Astrocyte (in vitro differentiated cells and primary cell): ENCODE results near the gene LRMDA. TPM values are rescaled to one million over a fixed set of nuclear protein-coding genes. Genes with fewer than 3 reads are reported as not detected.

Source experiments
- DNase-seq: peaks from one replicate; pipeline ENCODE4 v3.0.0-alpha.2; 2010; ENCODE audit warnings: low read depth
- FAIRE-seq: peaks from 2 replicates; lab custom pipeline; 2011; peaks lifted over from hg19 to GRCh38; lab: Jason Lieb, UNC
- H2AFZ ChIP-seq: 2 replicates; pipeline ENCODE4 v1.6.0; 2012; ENCODE audit warnings: low read depth, low read length, inconsistent platforms
- H3K27ac ChIP-seq: 2 replicates; pipeline ENCODE4 v1.5.1; 2011; ENCODE audit warnings: low read depth, low read length, inconsistent platforms
- H3K27me3 ChIP-seq: 2 replicates; pipeline ENCODE4 v1.6.0; 2011; ENCODE audit warnings: low read length, inconsistent platforms; ENCODE audit not compliant: insufficient read depth
- H3K36me3 ChIP-seq: 2 replicates; pipeline ENCODE4 v1.5.1; 2011; ENCODE audit warnings: low read length, inconsistent platforms; ENCODE audit not compliant: insufficient read depth
- H3K4me1 ChIP-seq: 2 replicates; pipeline ENCODE4 v1.5.1; 2011; ENCODE audit warnings: low read length, inconsistent platforms; ENCODE audit not compliant: insufficient read depth
- H3K4me2 ChIP-seq: 2 replicates; pipeline ENCODE4 v1.6.0; 2012; ENCODE audit warnings: low read length, inconsistent platforms
- H3K4me3 ChIP-seq: 2 replicates; pipeline ENCODE4 v1.5.1; 2011; ENCODE audit warnings: low read depth, mild to moderate bottlenecking, low read length, inconsistent platforms; ENCODE audit not compliant: insufficient read depth
- H3K79me2 ChIP-seq: 2 replicates; pipeline ENCODE4 v1.6.0; 2012; ENCODE audit warnings: mild to moderate bottlenecking, low read length, inconsistent platforms; ENCODE audit not compliant: insufficient read depth
- H3K9ac ChIP-seq: 2 replicates; pipeline ENCODE4 v1.6.0; 2012; ENCODE audit warnings: mild to moderate bottlenecking, low read length, inconsistent platforms
- H3K9me3 ChIP-seq: 2 replicates; pipeline ENCODE4 v1.5.1; 2012; ENCODE audit warnings: low read depth, mild to moderate bottlenecking, low read length, inconsistent platforms; ENCODE audit not compliant: insufficient read depth
- H4K20me1 ChIP-seq: 2 replicates; pipeline ENCODE4 v1.6.0; 2012; ENCODE audit warnings: low read length, inconsistent platforms; ENCODE audit not compliant: insufficient read depth
- H3K27ac Mint-ChIP-seq: one replicate; pipeline ENCODE4 v1.8.0; 2021; ENCODE audit warnings: mild to moderate bottlenecking, mixed read lengths; ENCODE audit not compliant: unreplicated experiment
- H3K27me3 Mint-ChIP-seq: one replicate; pipeline ENCODE4 v1.8.0; 2021; ENCODE audit warnings: low read depth, mixed read lengths; ENCODE audit not compliant: unreplicated experiment
- H3K36me3 Mint-ChIP-seq: one replicate; pipeline ENCODE4 v1.8.0; 2021; ENCODE audit warnings: low read depth, mixed read lengths; ENCODE audit not compliant: unreplicated experiment
- H3K4me1 Mint-ChIP-seq: one replicate; pipeline ENCODE4 v1.8.0; 2021; ENCODE audit warnings: low read depth, mixed read lengths; ENCODE audit not compliant: unreplicated experiment
- H3K4me3 Mint-ChIP-seq: one replicate; pipeline ENCODE4 v1.8.0; 2021; ENCODE audit warnings: mild to moderate bottlenecking, moderate library complexity, mixed read lengths; ENCODE audit not compliant: unreplicated experiment
- H3K9me3 Mint-ChIP-seq: one replicate; pipeline ENCODE4 v1.8.0; 2021; ENCODE audit warnings: mild to moderate bottlenecking, mixed read lengths; ENCODE audit not compliant: unreplicated experiment
- EZH2 ChIP-seq: IDR thresholded peaks from 2 replicates; pipeline ENCODE4 v1.6.1; 2012; ENCODE audit warnings: mild to moderate bottlenecking, low read length, inconsistent platforms; ENCODE audit not compliant: insufficient read depth
- total RNA-seq: library from RNA; stranded (reverse); gene quantifications from 2 replicates; pipeline ENCODE4 v1.2.1, GENCODE V29; 2021
- TF ChIP-seq, protein P1 (sequence below): IDR thresholded peaks from 2 replicates; pipeline ENCODE4 v1.5.1; 2011; ENCODE audit warnings: low read depth, mild to moderate bottlenecking, inconsistent platforms, low read length, moderate library complexity; ENCODE audit not compliant: insufficient read depth

LRMDA gene
- total RNA-seq, 1 donor from 2014 or later = 2.7 TPM

DNA sequence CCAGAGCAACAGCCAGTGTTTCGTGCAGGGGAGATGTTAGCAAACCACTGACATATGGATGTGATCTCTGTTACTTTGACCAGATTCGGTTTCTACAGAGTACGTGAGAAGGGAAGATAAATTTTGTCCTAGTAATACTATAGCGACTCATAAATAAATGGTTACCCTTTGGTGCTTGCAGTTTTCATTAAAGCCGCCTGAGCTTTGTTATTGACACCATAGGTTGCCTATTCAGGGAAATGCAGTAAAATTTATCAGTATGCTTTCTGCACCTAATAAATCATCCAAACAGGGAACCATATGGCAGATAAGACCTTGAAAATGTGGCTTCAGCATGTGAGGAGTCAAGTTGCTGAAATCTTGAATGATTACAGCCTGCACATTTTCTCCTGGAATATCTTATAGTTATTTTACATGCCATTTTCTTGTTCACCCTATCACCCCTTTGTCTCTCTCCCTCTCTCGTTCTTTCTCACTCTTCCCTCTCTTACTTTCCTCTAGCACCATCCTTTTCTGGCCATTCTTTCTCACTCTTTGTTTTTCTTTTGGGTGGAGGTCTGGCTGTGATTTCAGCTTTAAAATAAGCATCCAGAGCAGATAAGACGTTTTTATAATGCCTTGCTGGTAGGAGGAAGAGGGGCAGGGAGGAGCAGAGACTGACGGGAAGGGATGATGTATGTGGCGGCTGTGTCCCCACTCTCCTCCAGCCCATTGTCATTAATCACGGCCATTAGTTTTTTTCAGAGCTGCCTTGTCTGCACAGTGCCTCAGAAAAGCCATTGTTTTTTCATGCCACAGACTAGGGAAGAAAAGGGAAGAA, 182.5 kb downstream of the LRMDA start:
- Mint-ChIP-seq H3K9me3 (no peaks in the 10 kb centered on the region), H3K27ac (no peak overlapping the region), H3K36me3 (peaks cover 2% of the 10 kb centered on the region), H3K27me3 (peaks cover 15% of the 10 kb centered on the region), H3K4me3 (no peak overlapping the region), H3K4me1 (peaks cover 7% of the 10 kb centered on the region)
- no peak overlapping the region for H3K9ac ChIP-seq
- H3K27me3 ChIP-seq = peaks cover 7% of the 10 kb centered on the region
- TF ChIP-seq EZH2 = no peak
- TF ChIP-seq, protein P1, sequence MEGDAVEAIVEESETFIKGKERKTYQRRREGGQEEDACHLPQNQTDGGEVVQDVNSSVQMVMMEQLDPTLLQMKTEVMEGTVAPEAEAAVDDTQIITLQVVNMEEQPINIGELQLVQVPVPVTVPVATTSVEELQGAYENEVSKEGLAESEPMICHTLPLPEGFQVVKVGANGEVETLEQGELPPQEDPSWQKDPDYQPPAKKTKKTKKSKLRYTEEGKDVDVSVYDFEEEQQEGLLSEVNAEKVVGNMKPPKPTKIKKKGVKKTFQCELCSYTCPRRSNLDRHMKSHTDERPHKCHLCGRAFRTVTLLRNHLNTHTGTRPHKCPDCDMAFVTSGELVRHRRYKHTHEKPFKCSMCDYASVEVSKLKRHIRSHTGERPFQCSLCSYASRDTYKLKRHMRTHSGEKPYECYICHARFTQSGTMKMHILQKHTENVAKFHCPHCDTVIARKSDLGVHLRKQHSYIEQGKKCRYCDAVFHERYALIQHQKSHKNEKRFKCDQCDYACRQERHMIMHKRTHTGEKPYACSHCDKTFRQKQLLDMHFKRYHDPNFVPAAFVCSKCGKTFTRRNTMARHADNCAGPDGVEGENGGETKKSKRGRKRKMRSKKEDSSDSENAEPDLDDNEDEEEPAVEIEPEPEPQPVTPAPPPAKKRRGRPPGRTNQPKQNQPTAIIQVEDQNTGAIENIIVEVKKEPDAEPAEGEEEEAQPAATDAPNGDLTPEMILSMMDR = no peak
- FAIRE-seq (no peak), DNase-seq (peak; percentile 45)
- no peak overlapping the region for H3K4me3 ChIP-seq
- H4K20me1 ChIP-seq = no peaks in the 10 kb centered on the region
- no peaks in the 10 kb centered on the region for H3K4me1 ChIP-seq
- H3K79me2 ChIP-seq = no peaks in the 10 kb centered on the region
- no peak overlapping the region for H3K4me2 ChIP-seq
- no peak overlapping the region for H3K27ac ChIP-seq
- H3K36me3 ChIP-seq = no peaks in the 10 kb centered on the region
- H3K9me3 ChIP-seq = no peaks in the 10 kb centered on the region
- H2AFZ ChIP-seq = no peak overlapping the region

DNA sequence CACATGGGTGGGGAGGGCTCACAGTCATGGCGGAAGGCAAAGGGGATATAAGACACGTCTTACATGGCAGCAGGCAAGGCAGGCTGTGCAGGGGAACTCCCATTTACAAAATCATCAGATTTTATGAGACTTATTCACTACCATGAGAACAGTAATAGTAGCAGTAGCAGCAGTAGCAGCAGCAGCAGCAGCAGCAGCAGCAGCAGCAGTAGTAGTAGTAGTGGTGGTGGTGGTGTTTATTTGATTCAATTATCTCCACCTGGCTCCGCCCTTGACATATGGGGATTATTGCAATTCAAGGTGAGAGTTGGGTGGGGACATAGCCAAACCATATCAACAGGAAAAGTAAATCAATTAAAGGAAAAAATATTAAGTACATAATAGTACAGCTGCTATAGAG, 184.7 kb downstream of the LRMDA start:
- no peaks in the 10 kb centered on the region for H3K79me2 ChIP-seq
- no peak for FAIRE-seq
- H3K36me3 Mint-ChIP-seq = no peaks in the 10 kb centered on the region
- no peak overlapping the region for H2AFZ ChIP-seq
- no peaks in the 10 kb centered on the region for H3K36me3 ChIP-seq
- no peak for DNase-seq
- H3K27ac ChIP-seq = no peak overlapping the region
- TF ChIP-seq, protein P1 = no peak
- no peak for TF ChIP-seq EZH2
- H3K4me3 Mint-ChIP-seq = no peak overlapping the region
- peaks cover 7% of the 10 kb centered on the region for H3K27me3 ChIP-seq
- no peaks in the 10 kb centered on the region for H4K20me1 ChIP-seq
- H3K9me3 ChIP-seq = no peaks in the 10 kb centered on the region
- H3K27me3 Mint-ChIP-seq = peaks cover 9% of the 10 kb centered on the region
- H3K4me3 ChIP-seq = no peak overlapping the region
- H3K4me1 Mint-ChIP-seq = peaks cover 7% of the 10 kb centered on the region
- no peaks in the 10 kb centered on the region for H3K9me3 Mint-ChIP-seq
- no peak overlapping the region for H3K27ac Mint-ChIP-seq
- no peaks in the 10 kb centered on the region for H3K4me1 ChIP-seq
- H3K9ac ChIP-seq = no peak overlapping the region
- no peak overlapping the region for H3K4me2 ChIP-seq

DNA sequence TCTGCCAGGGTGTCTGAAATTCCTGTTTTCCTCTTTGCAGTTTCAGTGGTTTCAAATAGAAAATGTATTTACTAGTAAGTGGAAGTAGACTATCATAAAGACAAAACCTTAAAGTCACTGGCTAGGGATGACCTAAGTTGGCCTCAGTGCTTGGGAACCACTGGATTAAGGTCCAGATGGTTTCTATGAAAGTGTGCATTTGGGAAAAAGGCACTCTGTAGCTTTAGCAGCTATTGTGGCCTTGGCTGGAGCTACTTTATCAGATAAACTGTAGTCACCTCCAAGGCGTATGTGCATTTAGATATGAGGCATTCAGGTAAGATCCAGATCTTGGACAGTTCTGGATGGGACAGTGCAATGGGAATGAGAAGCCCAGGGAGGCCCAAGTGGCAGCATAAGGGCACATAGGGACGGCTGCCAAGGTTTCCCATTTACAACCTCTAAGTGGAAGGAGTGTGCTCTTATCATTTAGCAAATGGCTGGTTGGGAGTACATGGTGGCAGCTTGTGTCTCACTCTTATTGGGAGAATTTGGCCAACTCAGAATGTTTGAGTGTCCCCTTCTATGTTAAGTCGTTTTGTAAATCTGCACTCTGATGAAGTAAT, 185.6 kb downstream of the LRMDA start:
- Histone ChIP-seq H3K79me2 (no peaks in the 10 kb centered on the region), H3K27ac (no peak overlapping the region), H3K4me3 (no peak overlapping the region), H4K20me1 (no peaks in the 10 kb centered on the region), H2AFZ (no peak overlapping the region), H3K4me2 (no peak overlapping the region), H3K27me3 (peaks cover 7% of the 10 kb centered on the region), H3K9ac (no peak overlapping the region), H3K4me1 (no peaks in the 10 kb centered on the region), H3K36me3 (no peaks in the 10 kb centered on the region), H3K9me3 (no peaks in the 10 kb centered on the region)
- DNase-seq = no peak
- Mint-ChIP-seq H3K4me1 (peaks cover 4% of the 10 kb centered on the region), H3K27me3 (peaks cover 9% of the 10 kb centered on the region), H3K9me3 (no peaks in the 10 kb centered on the region), H3K36me3 (no peaks in the 10 kb centered on the region), H3K27ac (no peak overlapping the region), H3K4me3 (no peak overlapping the region)
- no peak for FAIRE-seq
- TF ChIP-seq, protein P1 = no peak
- no peak for TF ChIP-seq EZH2
